T-cell (primary cell): ENCODE data around the gene TMEM132A. TPM values are rescaled to one million over a fixed set of nuclear protein-coding genes. Genes with fewer than 3 reads are reported as not detected.

Source experiments
- ATAC-seq, 4 experiments: fragments of 200-7000 bp in 3 of 4; fragments of 150-1000 bp in 1 of 4; cut with Tn5 transposase; replicated peaks in 1 of 4; 1 replicate in 3 of 4; 2 replicates in 1 of 4; pipeline ENCODE4 v1.10.0; 2021; ENCODE audit warnings: moderate library complexity in 3 of 4, mild to moderate bottlenecking in 2 of 4, moderate number of reproducible peaks in 1 of 4
- CTCF ChIA-PET, 2 donors: fragments of 300-600 bp; sonication (Branson Sonifier 250); formaldehyde crosslinking; loops; one replicate each; lab custom pipeline; 2022; ENCODE audit warnings: antibody characterized with exemption in 2 of 2; lab: Charles Lee
- POLR2A ChIA-PET, 2 donors: fragments of 300-600 bp; sonication (Branson Sonifier 250); formaldehyde crosslinking; loops; one replicate each; lab custom pipeline; 2022; ENCODE audit warnings: antibody characterized with exemption in 2 of 2; lab: Charles Lee
- DNase-seq, 35 experiments: peaks; one replicate each; pipeline versions ENCODE4 v3.0.0 to v3.0.0-alpha.2; 2013 to 2023
- H3K27ac ChIP-seq: one replicate; pipeline ENCODE4 v1.5.1; 2013; ENCODE audit warnings: low read length
- H3K27me3 ChIP-seq, 2 experiments: replicated peaks in 1 of 2; 1 replicate in 1 of 2; 2 replicates in 1 of 2; pipeline versions ENCODE4 v1.6.1 to v1.7.0; 2013; ENCODE audit warnings: low read length in 1 of 2, mixed read lengths in 1 of 2; ENCODE audit not compliant: control insufficient read depth in 2 of 2, insufficient read depth in 2 of 2; ENCODE audit errors: extremely low read depth in 1 of 2
- H3K36me3 ChIP-seq, 2 donors: 1 replicate in 1 of 2; 2 replicates in 1 of 2; pipeline versions ENCODE4 v1.6.1 to v1.7.0; 2013; ENCODE audit warnings: low read length in 1 of 2; ENCODE audit not compliant: control insufficient read depth in 2 of 2, insufficient read depth in 1 of 2; ENCODE audit errors: extremely low read depth in 1 of 2
- H3K4me1 ChIP-seq, 2 experiments: 1 replicate in 1 of 2; 2 replicates in 1 of 2; pipeline versions ENCODE4 v1.6.1 to v1.7.0; 2013; ENCODE audit warnings: low read length in 2 of 2, mixed read lengths in 1 of 2; ENCODE audit not compliant: insufficient read depth in 2 of 2, control insufficient read depth in 1 of 2; ENCODE audit errors: extremely low read depth in 1 of 2
- H3K4me3 ChIP-seq, 2 donors: 1 replicate in 1 of 2; 2 replicates in 1 of 2; pipeline versions ENCODE4 v1.5.1 to v1.7.0; 2013; ENCODE audit warnings: mild to moderate bottlenecking in 2 of 2, low read length in 1 of 2, moderate library complexity in 1 of 2; ENCODE audit not compliant: control insufficient read depth in 1 of 2; ENCODE audit errors: extremely low read depth in 1 of 2
- H3K9me3 ChIP-seq: 2 replicates; pipeline ENCODE4 v1.7.0; 2013
- H3K27ac Mint-ChIP-seq, 2 donors: one replicate each; pipeline ENCODE4 v1.8.0; 2020 to 2021; ENCODE audit warnings: mild to moderate bottlenecking in 2 of 2, mixed read lengths in 2 of 2
- H3K27me3 Mint-ChIP-seq, 2 donors: one replicate each; pipeline ENCODE4 v1.8.0; 2021 to 2022; ENCODE audit warnings: mixed read lengths in 2 of 2
- H3K36me3 Mint-ChIP-seq: one replicate; pipeline ENCODE4 v1.8.0; 2021; ENCODE audit warnings: mixed read lengths
- H3K4me1 Mint-ChIP-seq, 3 donors: one replicate each; pipeline ENCODE4 v1.8.0; 2020 to 2022; ENCODE audit warnings: mixed read lengths in 3 of 3, mild to moderate bottlenecking in 1 of 3
- H3K4me3 Mint-ChIP-seq, 3 donors: one replicate each; pipeline ENCODE4 v1.8.0; 2020 to 2022; ENCODE audit warnings: mild to moderate bottlenecking in 3 of 3, mixed read lengths in 3 of 3, moderate library complexity in 3 of 3
- H3K9me3 Mint-ChIP-seq, 3 donors: one replicate each; pipeline ENCODE4 v1.8.0; 2020 to 2022; ENCODE audit warnings: mixed read lengths in 3 of 3
- WGBS: methylation state at CpG from one replicate; pipeline ENCODE4 v1.1.5; 2013; ENCODE audit warnings: missing lambda C conversion rate; ENCODE audit not compliant: insufficient coverage; 5-methylcytosine and 5-hydroxymethylcytosine counted together
- total RNA-seq, 35 experiments: library from RNA in 6 of 35; stranded (reverse) in 6 of 35; fragments of 120-200 nt in 1 of 35; gene quantifications; one replicate each; pipeline versions ENCODE4 v1.2.1 to v1.2.4 and lab custom pipeline; 2013 to 2026

The TMEM132A gene
- total RNA-seq, 5 donors from 2014 or later (not counting 1 experiment from before 2014, with no cell fraction given), result 0.23 to 1.6 (median 1.2) TPM; not detected in 2

DNA sequence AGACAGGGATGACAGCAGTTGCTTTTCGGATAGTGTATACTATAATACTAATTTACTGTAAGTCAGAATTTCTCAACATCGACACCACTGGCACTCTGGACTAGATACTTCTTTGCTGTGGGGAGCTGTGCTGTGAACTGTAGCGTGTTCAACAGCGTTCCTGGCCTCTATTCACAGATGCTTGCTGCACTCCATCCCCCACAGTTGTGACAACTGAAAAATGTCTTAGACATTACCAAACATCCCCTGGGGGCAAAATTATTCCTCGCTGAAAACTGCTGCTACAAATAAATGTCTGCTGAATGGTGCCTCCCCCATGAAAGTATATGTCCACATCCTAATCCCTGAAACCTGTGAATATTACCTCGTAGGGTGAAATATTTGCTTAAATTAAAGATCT, 35.2 kb downstream of the TMEM132A start:
- WGBS, result 100% methylated on average over 2 of the region's 6 CpGs
- no peak overlapping the region for H3K4me3 ChIP-seq
- H3K27ac ChIP-seq, result no peak overlapping the region
- no peaks in the 10 kb centered on the region for H3K9me3 ChIP-seq
- Mint-ChIP-seq H3K36me3 (no peaks in the 10 kb centered on the region), H3K27ac (no peak overlapping the region), H3K9me3 (no peaks in the 10 kb centered on the region), H3K27me3 (peaks cover 0 to 2% of the 10 kb centered on the region in 2 donors), H3K4me3 (no peak overlapping the region), H3K4me1 (no peaks in the 10 kb centered on the region)
- ChIA-PET POLR2A (interaction anchor here in 1 of 2 donors (0.6 kb wide), 1 partner anchor 183 kb away, joined by 6 read pairs; no protein-coding TSS in a partner anchor), CTCF (interaction anchor here in 1 of 2 donors (0.6 kb wide), 1 partner anchor 92 kb away, joined by 3 read pairs; no protein-coding TSS in a partner anchor)
- no peaks in the 10 kb centered on the region for H3K4me1 ChIP-seq
- no peaks in the 10 kb centered on the region for H3K36me3 ChIP-seq
- DNase-seq (no peak), ATAC-seq (no peak)
- peaks cover 0 to 8% of the 10 kb centered on the region in 2 experiments for H3K27me3 ChIP-seq

DNA sequence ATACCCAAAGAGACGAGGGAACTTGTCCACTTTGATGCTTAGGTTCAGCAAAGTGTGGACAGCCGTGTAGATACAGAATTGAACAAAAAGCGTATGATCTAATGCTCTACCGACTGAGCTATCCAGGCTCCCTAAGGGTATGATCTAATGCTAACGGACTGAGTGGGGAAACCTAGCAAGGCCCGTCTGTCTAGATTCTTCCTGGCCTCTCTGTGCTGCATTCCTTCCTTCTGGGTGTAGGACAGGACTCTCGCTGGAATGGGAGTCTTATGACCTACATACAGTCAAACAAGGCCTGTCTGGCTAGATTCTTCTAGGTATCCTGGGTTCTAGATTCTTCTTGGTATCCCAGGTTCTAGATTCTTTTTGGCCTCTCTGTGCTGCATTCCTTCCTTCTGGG, 36.1 kb downstream of the TMEM132A start:
- POLR2A ChIA-PET, result no interaction called here
- no peak overlapping the region for H3K4me3 Mint-ChIP-seq
- no peaks in the 10 kb centered on the region for H3K36me3 Mint-ChIP-seq

DNA sequence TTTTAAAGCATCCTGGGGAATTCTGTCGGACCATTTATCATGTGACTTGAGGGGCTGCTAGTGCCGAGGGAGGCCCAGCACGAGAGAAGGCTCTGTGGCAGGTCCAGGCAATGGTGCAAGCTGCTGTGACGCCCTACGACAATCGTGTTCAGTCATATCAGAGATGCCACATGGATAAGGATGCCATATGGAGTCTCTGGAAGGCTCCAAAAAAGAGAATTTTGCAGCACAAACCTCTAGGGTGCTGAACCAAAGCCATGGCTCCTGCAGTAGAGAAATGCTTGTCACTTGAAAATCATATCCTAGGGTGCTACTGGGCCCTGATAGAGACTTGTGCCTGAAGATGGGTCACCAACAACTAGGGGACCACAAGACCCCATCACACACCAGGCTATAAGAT, 40.5 kb downstream of the TMEM132A start:
- Histone ChIP-seq H3K36me3 (no peaks in the 10 kb centered on the region), H3K4me1 (no peaks in the 10 kb centered on the region), H3K27me3 (peaks cover 0 to 4% of the 10 kb centered on the region in 2 experiments), H3K9me3 (no peaks in the 10 kb centered on the region), H3K4me3 (no peak overlapping the region), H3K27ac (no peak overlapping the region)
- Mint-ChIP-seq H3K9me3 (no peaks in the 10 kb centered on the region), H3K4me3 (no peak overlapping the region), H3K27me3 (no peaks in the 10 kb centered on the region), H3K4me1 (no peaks in the 10 kb centered on the region), H3K36me3 (no peaks in the 10 kb centered on the region), H3K27ac (no peak overlapping the region)
- CTCF ChIA-PET, result interaction anchor here in 1 of 2 donors (0.6 kb wide), 1 partner anchor 122 kb away, joined by 3 read pairs; no protein-coding TSS in a partner anchor
- 88% methylated on average over 6 of the region's 6 CpGs for WGBS
- no peak for DNase-seq
- POLR2A ChIA-PET, result no interaction called here
- ATAC-seq, result no peak

More for the DNA sequence above, 36.1 kb downstream of the TMEM132A start:
- DNase-seq, result no peak
- Mint-ChIP-seq H3K9me3 (no peaks in the 10 kb centered on the region), H3K27me3 (peaks cover 0 to 2% of the 10 kb centered on the region in 2 donors), H3K4me1 (no peaks in the 10 kb centered on the region), H3K27ac (no peak overlapping the region)
- CTCF ChIA-PET, result no interaction called here
- ATAC-seq, result no peak
- Histone ChIP-seq H3K27ac (no peak overlapping the region), H3K27me3 (peaks cover 0 to 8% of the 10 kb centered on the region in 2 experiments), H3K4me3 (no peak overlapping the region), H3K4me1 (no peaks in the 10 kb centered on the region), H3K36me3 (no peaks in the 10 kb centered on the region), H3K9me3 (no peaks in the 10 kb centered on the region)
- WGBS, result 85% methylated on average over 7 of the region's 7 CpGs

DNA sequence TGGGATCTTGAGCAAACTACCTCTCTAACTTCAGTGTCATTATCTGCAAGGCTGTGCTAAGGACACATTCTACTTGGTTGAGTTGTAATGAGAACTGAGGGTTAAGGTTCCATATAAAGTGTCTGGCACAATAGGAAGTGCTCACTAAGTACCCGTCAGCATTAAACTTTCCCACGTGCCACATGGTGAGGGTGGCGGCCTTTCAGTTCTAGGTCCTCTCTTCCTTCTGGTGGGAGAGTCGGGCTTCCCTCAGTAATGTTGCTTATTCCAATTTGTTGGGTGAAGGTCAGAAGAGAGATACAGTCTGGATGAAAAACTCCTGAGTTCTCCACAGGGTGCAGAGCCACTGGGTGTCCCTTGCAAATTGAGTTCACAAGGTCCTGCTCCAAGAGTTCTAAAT, 42.6 kb downstream of the TMEM132A start:
- POLR2A ChIA-PET, result interaction anchor here in 1 of 2 donors (0.6 kb wide), 1 partner anchor 32 kb away, joined by 6 read pairs; no protein-coding TSS in a partner anchor
- CTCF ChIA-PET, result interaction anchor here (0.8 to 1.3 kb wide), 2 partner anchors 12 to 162 kb away, joined by 3 to 4 read pairs; no protein-coding TSS in a partner anchor
- 100% methylated on average over 1 of the region's 4 CpGs for WGBS

GRCh38 chr11:60968223-60968622, 44.0 kb downstream of the TMEM132A start:
- Mint-ChIP-seq H3K4me1 (peaks cover 16 to 20% (median 16%) of the 10 kb centered on the region in 3 donors), H3K9me3 (no peaks in the 10 kb centered on the region), H3K27me3 (peaks cover 0 to 2% of the 10 kb centered on the region in 2 donors), H3K4me3 (no peak overlapping the region), H3K27ac (no peak overlapping the region), H3K36me3 (peaks cover 3% of the 10 kb centered on the region)
- WGBS, result no CpG with 5 or more reads among the region's 1 CpG
- Histone ChIP-seq H3K27me3 (no peaks in the 10 kb centered on the region), H3K9me3 (no peaks in the 10 kb centered on the region), H3K4me1 (peaks cover 12 to 22% of the 10 kb centered on the region in 2 experiments), H3K27ac (no peak overlapping the region), H3K4me3 (no peak overlapping the region), H3K36me3 (no peaks in the 10 kb centered on the region)
- ATAC-seq, result no peak
- ChIA-PET POLR2A (no interaction called here), CTCF (interaction anchor here in 1 of 2 donors (1.3 to 2.2 kb wide), 2 partner anchors 11 to 53 kb away, joined by 4 to 16 read pairs; no protein-coding TSS in a partner anchor)
- no peak for DNase-seq

More for the DNA sequence above, 42.6 kb downstream of the TMEM132A start:
- peaks cover 0 to 2% of the 10 kb centered on the region in 2 experiments for H3K27me3 ChIP-seq
- Mint-ChIP-seq H3K4me3 (no peak overlapping the region), H3K9me3 (no peaks in the 10 kb centered on the region), H3K27ac (no peak overlapping the region), H3K4me1 (peaks cover 16 to 18% (median 16%) of the 10 kb centered on the region in 3 donors), H3K27me3 (peaks cover 0 to 2% of the 10 kb centered on the region in 2 donors), H3K36me3 (no peaks in the 10 kb centered on the region)
- H3K27ac ChIP-seq, result no peak overlapping the region
- H3K9me3 ChIP-seq, result no peaks in the 10 kb centered on the region
- H3K4me1 ChIP-seq, result peaks cover 8 to 14% of the 10 kb centered on the region in 2 experiments
- no peak overlapping the region for H3K4me3 ChIP-seq
- ATAC-seq (no peak), DNase-seq (no peak)
- H3K36me3 ChIP-seq, result no peaks in the 10 kb centered on the region

- Histone ChIP-seq H3K36me3 (no peaks in the 10 kb centered on the region), H3K9me3 (no peaks in the 10 kb centered on the region), H3K4me3 (peak overlapping the region; percentile 79 to 98), H3K4me1 (peaks cover 18 to 36% of the 10 kb centered on the region in 2 experiments), H3K27ac (peak overlapping the region; percentile 85), H3K27me3 (no peaks in the 10 kb centered on the region)
- Mint-ChIP-seq H3K27me3 (peaks cover 0 to 2% of the 10 kb centered on the region in 2 donors), H3K9me3 (no peaks in the 10 kb centered on the region), H3K4me1 (peaks cover 25 to 42% (median 30%) of the 10 kb centered on the region in 3 donors), H3K27ac (peak overlapping the region; percentile 83 to 85), H3K4me3 (peak overlapping the region; percentile 92 to 94 (median 93)), H3K36me3 (peaks cover 21% of the 10 kb centered on the region)
- ATAC-seq (peak; percentile 55 to 70 (median 62)), DNase-seq (peak; percentile 61 to 88 (median 77))
- CTCF ChIA-PET, result interaction anchor here (1.0 to 2.5 kb wide), 14 partner anchors 12 to 217 kb away, joined by 3 to 16 read pairs (median 4); partner anchors contain the start of gene TMEM109 (in 1 of the 2)
- POLR2A ChIA-PET, result interaction anchor here (0.6 to 1.4 kb wide), 4 partner anchors 29 to 1578 kb away, joined by 3 to 7 read pairs (median 4); no protein-coding TSS in a partner anchor
- 0% methylated on average over 2 of the region's 9 CpGs for WGBS
Measured at GRCh38 chr11:60970369-60970774, 46.1 kb downstream of the TMEM132A start.
